Gastrocnemius medialis (tissue), 4 donors: ENCODE results near the gene PPP1R16B.

Experiments used
- POLR2A ChIP-seq, 2 donors: fragments of 450-650 bp; IDR thresholded peaks; one replicate each; pipeline ENCODE4 v1.6.1; 2017; ENCODE audit warnings: antibody characterized with exemption in 2 of 2, mild to moderate bottlenecking in 2 of 2, moderate library complexity in 2 of 2
- TF ChIP-seq, protein P1 (sequence below), 5 experiments: fragments of 450-650 bp in 3 of 5; fragments of 200-600 bp in 2 of 5; sonication (generic) in 2 of 5; IDR thresholded peaks in 4 of 5; conservative IDR thresholded peaks in 1 of 5; 1 replicate in 4 of 5; 2 replicates in 1 of 5; pipeline ENCODE4 v1.5.1; 2016 to 2019; ENCODE audit warnings: antibody characterized with exemption in 5 of 5, mild to moderate bottlenecking in 3 of 5, moderate library complexity in 3 of 5

DNA sequence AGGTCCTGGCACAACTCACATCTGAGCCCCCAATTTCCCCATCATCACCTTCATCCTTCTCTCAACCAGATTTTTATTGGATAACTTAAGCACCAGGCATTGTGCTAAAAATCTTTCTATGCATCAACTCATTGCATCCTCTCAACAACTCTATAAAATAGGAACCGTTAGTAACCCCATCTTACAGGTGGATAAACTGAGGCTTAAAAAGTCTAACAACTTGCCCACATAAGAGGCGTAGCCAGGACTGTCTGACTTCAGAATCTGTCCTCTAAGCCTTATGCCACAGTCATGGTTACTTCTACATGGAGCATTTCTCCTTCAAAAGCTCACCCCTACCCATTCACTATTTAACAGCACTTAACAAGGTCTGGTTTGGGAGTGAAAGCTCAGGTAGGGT is 51.1 kb downstream of the PPP1R16B start:
- TF ChIP-seq, protein P1, sequence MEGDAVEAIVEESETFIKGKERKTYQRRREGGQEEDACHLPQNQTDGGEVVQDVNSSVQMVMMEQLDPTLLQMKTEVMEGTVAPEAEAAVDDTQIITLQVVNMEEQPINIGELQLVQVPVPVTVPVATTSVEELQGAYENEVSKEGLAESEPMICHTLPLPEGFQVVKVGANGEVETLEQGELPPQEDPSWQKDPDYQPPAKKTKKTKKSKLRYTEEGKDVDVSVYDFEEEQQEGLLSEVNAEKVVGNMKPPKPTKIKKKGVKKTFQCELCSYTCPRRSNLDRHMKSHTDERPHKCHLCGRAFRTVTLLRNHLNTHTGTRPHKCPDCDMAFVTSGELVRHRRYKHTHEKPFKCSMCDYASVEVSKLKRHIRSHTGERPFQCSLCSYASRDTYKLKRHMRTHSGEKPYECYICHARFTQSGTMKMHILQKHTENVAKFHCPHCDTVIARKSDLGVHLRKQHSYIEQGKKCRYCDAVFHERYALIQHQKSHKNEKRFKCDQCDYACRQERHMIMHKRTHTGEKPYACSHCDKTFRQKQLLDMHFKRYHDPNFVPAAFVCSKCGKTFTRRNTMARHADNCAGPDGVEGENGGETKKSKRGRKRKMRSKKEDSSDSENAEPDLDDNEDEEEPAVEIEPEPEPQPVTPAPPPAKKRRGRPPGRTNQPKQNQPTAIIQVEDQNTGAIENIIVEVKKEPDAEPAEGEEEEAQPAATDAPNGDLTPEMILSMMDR (IDR thresholded peaks at IDR 0.05 in 4 of 5, conservative IDR thresholded peaks at IDR 0.05 in 1 of 5) = no peak
- no peak for TF ChIP-seq POLR2A (IDR thresholded peaks at IDR 0.05)
